Prostate gland (tissue), 2 donors: ENCODE results near the gene LRP2BP.

ENCODE experiments used
- POLR2A ChIP-seq: fragments of 450-650 bp; IDR thresholded peaks from one replicate; pipeline ENCODE4 v1.6.1; 2016; ENCODE audit warnings: antibody characterized with exemption, mild to moderate bottlenecking
- POLR2AphosphoS5 ChIP-seq: sonication (generic); formaldehyde crosslinking; IDR thresholded peaks from one replicate; pipeline ENCODE4 v1.6.1; 2017; ENCODE audit warnings: antibody characterized with exemption
- TF ChIP-seq, protein P1 (sequence below), 4 experiments: fragments of 200-600 bp in 2 of 4; fragments of 450-650 bp in 2 of 4; sonication (generic) in 2 of 4; IDR thresholded peaks; 1 replicate in 3 of 4; 2 replicates in 1 of 4; pipeline ENCODE4 v1.5.1; 2016 to 2019; ENCODE audit warnings: antibody characterized with exemption in 4 of 4, mild to moderate bottlenecking in 2 of 4, moderate library complexity in 2 of 4

GRCh38 chr4:185332575-185333464 is 62.9 kb downstream of the LRP2BP start:
- TF ChIP-seq, protein P1, sequence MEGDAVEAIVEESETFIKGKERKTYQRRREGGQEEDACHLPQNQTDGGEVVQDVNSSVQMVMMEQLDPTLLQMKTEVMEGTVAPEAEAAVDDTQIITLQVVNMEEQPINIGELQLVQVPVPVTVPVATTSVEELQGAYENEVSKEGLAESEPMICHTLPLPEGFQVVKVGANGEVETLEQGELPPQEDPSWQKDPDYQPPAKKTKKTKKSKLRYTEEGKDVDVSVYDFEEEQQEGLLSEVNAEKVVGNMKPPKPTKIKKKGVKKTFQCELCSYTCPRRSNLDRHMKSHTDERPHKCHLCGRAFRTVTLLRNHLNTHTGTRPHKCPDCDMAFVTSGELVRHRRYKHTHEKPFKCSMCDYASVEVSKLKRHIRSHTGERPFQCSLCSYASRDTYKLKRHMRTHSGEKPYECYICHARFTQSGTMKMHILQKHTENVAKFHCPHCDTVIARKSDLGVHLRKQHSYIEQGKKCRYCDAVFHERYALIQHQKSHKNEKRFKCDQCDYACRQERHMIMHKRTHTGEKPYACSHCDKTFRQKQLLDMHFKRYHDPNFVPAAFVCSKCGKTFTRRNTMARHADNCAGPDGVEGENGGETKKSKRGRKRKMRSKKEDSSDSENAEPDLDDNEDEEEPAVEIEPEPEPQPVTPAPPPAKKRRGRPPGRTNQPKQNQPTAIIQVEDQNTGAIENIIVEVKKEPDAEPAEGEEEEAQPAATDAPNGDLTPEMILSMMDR (IDR thresholded peaks at IDR 0.05) = no peak
- TF ChIP-seq POLR2A (no peak), POLR2AphosphoS5 (no peak)
